ENCODE results near the gene RNF144B. TPM values are rescaled to one million over a fixed set of nuclear protein-coding genes. Genes with fewer than 3 reads are reported as not detected.

RNF144B gene
- total and polyA plus RNA-seq, 9 of the 15 experiments (the other 6 are each of a cell fraction or from before 2014, with no cell fraction given), result 0.01 TPM; not detected in 8

- TF ChIP-seq MLX (CRISPR knock-in tag; conservative IDR thresholded peaks at IDR 0.05) (no peak), ZBTB7A (IDR thresholded peaks at IDR 0.05; ENCODE audit: borderline replicate concordance, control insufficient read depth, low read depth, low read length) (no peak)
- TF ChIP-seq, protein P1, sequence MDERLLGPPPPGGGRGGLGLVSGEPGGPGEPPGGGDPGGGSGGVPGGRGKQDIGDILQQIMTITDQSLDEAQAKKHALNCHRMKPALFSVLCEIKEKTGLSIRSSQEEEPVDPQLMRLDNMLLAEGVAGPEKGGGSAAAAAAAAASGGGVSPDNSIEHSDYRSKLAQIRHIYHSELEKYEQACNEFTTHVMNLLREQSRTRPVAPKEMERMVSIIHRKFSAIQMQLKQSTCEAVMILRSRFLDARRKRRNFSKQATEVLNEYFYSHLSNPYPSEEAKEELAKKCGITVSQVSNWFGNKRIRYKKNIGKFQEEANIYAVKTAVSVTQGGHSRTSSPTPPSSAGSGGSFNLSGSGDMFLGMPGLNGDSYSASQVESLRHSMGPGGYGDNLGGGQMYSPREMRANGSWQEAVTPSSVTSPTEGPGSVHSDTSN (CRISPR knock-in tag; IDR thresholded peaks at IDR 0.05; ENCODE audit: low read depth), result no peak
- TF ChIP-seq, protein P1 (tag; conservative IDR thresholded peaks at IDR 0.05; ENCODE audit: low read depth), result no peak
Measured at GRCh38 chr6:18343741-18344140, 43.4 kb upstream of the RNF144B start (continued).

DNA sequence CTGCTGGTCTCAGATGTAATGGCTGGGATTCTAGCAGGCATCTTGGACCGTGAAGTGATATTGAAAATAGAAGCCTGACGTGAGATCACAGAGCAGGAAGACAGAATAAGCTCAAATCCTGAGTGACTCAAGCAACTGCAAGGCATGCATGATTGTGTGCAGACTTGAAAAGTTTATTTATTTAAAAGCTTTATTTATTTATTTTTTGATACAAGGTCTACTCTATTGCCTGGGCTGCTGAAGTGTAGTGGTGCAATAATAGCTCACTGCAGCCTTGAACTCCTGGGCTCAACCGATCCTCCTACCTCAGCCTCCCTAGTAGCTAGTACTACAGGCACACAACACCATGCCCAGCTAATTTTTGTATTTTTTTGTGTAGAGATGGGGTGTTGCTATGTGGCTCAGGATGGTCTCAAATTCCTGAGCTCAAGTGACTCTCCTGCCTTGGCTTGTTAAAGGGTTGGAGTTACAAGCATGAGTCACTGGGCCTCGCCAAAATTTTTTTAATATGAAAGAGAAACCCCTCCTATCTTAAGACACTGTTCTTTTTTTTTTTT lies 40.1 kb upstream of the RNF144B start:
- Histone ChIP-seq H3K4me2 (ENCODE audit: insufficient read depth, low read length) (no peak overlapping the region), H3K9ac (ENCODE audit: insufficient read depth in 1 of 2, low read depth in 2 of 2, low read length in 2 of 2) (no peak overlapping the region), H3K27ac (ENCODE audit: extremely low read depth, low read depth, low read length) (no peak overlapping the region), H3K79me2 (ENCODE audit: control insufficient read depth, insufficient read depth, low read length) (no peaks in the 10 kb centered on the region), H2AFZ (ENCODE audit: low read depth, low read length) (no peak overlapping the region), H3K27me3 (ENCODE audit: control insufficient read depth in 2 of 2, insufficient read depth in 2 of 2, low read length in 2 of 2) (peaks cover 13 to 27% of the 10 kb centered on the region in 2 experiments; a peak in 4 of 5 replicates), H3K36me3 (ENCODE audit: control insufficient read depth, insufficient read depth, low read length) (no peaks in the 10 kb centered on the region), H3K9me1 (ENCODE audit: control insufficient read depth, insufficient read depth, low read length) (no peaks in the 10 kb centered on the region), H3K4me3 (no peak overlapping the region), H3K9me3 (replicated peaks; ENCODE audit: control insufficient read depth, insufficient read depth, low read depth, low read length) (no peaks in the 10 kb centered on the region), H3K4me1 (replicated peaks in 1 of 2; ENCODE audit: control insufficient read depth in 2 of 2, insufficient read depth in 2 of 2, low read length in 2 of 2) (no peaks in the 10 kb centered on the region), H4K20me1 (replicated peaks; ENCODE audit: control insufficient read depth, insufficient read depth, low read length) (no peaks in the 10 kb centered on the region)
- POLR2A ChIA-PET, result interaction anchor here (0.9 to 1.0 kb wide), 2 partner anchors 10 to 65 kb away, joined by 3 to 4 read pairs; no protein-coding TSS in a partner anchor
- 0% methylated on average over 4 of the region's 4 CpGs for WGBS (ENCODE audit: insufficient coverage, low coverage, missing lambda C conversion rate)
- CTCF ChIA-PET (ENCODE audit: low intra/inter-chr PET ratio), result no interaction called here
- no TSS peak for BruUV-seq (replicated peaks)
- TF ChIP-seq TCF7L2 (IDR thresholded peaks at IDR 0.05; ENCODE audit: low read depth, low read length) (no peak), MCM2 (IDR thresholded peaks at IDR 0.05; ENCODE audit: low read depth) (no peak)
- FAIRE-seq, result no peak
- in situ Hi-C loops (cut with MboI) (no loop called here), intact Hi-C loops (cut with micrococcal nuclease) (no loop called here)
- DNase-seq (ENCODE audit: extremely low read depth in 1 of 4, low spot score in 3 of 4), result no peak
- no peak for ATAC-seq

Measured in K562 (cell line).